ENCODE data around the gene SLC9A3.

SLC9A3 gene

GRCh38 chr5:453725-454481 lies 70.3 kb downstream of the SLC9A3 start:
- TF ChIP-seq, protein P1, sequence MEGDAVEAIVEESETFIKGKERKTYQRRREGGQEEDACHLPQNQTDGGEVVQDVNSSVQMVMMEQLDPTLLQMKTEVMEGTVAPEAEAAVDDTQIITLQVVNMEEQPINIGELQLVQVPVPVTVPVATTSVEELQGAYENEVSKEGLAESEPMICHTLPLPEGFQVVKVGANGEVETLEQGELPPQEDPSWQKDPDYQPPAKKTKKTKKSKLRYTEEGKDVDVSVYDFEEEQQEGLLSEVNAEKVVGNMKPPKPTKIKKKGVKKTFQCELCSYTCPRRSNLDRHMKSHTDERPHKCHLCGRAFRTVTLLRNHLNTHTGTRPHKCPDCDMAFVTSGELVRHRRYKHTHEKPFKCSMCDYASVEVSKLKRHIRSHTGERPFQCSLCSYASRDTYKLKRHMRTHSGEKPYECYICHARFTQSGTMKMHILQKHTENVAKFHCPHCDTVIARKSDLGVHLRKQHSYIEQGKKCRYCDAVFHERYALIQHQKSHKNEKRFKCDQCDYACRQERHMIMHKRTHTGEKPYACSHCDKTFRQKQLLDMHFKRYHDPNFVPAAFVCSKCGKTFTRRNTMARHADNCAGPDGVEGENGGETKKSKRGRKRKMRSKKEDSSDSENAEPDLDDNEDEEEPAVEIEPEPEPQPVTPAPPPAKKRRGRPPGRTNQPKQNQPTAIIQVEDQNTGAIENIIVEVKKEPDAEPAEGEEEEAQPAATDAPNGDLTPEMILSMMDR (IDR thresholded peaks at IDR 0.05; ENCODE audit: low read depth, low read length, missing control alignments): no peak
- in situ Hi-C loops (cut with HindIII; ENCODE audit: low sequenced_read_pairs): no loop called here
- no peak overlapping the region for H3K4me3 ChIP-seq (ENCODE audit: low read depth, low read length)
- DNase-seq (ENCODE audit: low read depth): no peak

DNA sequence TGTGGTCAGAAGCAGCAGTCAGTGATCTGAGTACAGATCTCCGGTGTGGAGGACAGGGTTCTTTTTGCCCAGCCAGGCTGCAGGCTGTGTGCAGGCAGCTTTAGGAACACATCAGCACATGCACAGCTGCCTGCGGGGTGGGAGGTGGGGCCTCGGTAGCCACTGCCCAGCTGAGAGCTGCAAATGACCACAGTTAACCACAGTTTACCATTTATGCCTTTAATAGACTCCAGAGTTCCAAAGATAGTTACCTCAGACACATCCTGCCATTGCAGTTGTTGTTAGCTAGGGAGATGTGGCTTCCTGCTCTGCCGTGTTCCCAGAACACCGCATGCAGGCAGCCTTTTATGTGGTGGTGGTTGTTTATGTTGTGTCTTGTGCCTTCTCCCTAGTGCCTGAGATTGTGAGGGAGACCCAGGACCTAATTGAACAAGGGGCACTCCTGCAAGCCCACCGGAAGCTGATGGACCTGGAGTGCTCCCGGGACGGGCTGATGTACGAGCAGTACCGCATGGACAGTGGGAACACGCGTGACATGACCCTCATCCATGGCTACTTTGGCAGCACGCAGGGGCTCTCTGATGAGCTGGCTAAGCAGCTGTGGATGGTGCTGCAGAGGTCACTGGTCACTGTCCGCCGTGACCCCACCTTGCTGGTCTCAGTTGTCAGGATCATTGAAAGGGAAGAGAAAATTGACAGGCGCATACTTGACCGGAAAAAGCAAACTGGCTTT lies 71.1 kb downstream of the SLC9A3 start:
- in situ Hi-C loops (cut with HindIII; ENCODE audit: low sequenced_read_pairs): no loop called here
- TF ChIP-seq, protein P1 (IDR thresholded peaks at IDR 0.05; ENCODE audit: low read depth, low read length, missing control alignments): no peak
- DNase-seq (ENCODE audit: low read depth): no peak
- H3K4me3 ChIP-seq (ENCODE audit: low read depth, low read length): no peak overlapping the region

DNA sequence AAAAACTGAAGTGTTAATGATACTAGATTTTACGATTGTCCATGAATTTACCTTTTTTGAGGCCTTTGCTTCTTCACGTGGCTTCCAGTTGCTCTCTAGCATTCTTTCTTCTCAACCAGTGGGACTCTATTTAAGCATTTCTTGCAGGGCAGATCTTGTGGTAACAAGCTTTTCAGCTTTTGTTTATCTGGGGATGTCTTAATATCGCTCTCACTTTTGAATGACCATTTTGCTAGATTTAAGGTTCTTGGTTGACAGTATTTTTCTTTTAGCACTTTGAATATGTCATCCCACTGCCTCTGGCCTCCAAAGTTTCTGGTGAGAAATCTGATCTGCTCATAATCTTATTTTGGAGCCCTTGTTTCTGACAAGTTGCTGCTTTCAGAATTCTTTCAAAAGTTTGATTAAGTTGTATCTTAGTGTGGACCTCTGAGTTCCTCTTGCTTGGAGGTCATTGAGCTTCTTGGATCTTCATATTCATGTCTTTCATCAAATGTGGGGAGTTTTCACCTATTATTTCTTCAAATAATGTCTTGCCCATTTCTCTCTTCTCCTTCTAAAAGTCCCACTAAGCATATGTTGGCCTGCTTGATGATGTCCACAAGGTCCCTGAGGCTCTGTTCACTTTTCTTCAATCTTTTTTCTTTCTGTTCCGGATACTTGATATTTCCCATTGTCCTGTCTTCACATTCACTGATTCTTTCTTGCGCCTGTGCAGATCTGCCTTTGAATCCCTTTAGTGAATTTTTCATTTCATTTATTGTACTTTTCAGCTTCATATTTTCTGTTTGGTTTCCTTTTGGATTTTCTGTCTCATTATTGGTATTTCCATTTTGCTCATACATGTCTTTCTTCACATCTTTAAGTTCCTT lies 72.4 kb downstream of the SLC9A3 start:
- in situ Hi-C loops (cut with HindIII; ENCODE audit: low sequenced_read_pairs): no loop called here
- TF ChIP-seq, protein P1 (IDR thresholded peaks at IDR 0.05; ENCODE audit: low read depth, low read length, missing control alignments): no peak

GRCh38 chr5:449151-449550 lies 75.1 kb downstream of the SLC9A3 start:
- DNase-seq (ENCODE audit: low read depth): no peak
- TF ChIP-seq, protein P1 (IDR thresholded peaks at IDR 0.05; ENCODE audit: low read depth, low read length, missing control alignments): no peak
- H3K4me3 ChIP-seq (ENCODE audit: low read depth, low read length): no peak overlapping the region
- in situ Hi-C loops (cut with HindIII; ENCODE audit: low sequenced_read_pairs): no loop called here

More for the DNA sequence above, 72.4 kb downstream of the SLC9A3 start:
- no peak overlapping the region for H3K4me3 ChIP-seq (ENCODE audit: low read depth, low read length)
- DNase-seq (ENCODE audit: low read depth): no peak

DNA sequence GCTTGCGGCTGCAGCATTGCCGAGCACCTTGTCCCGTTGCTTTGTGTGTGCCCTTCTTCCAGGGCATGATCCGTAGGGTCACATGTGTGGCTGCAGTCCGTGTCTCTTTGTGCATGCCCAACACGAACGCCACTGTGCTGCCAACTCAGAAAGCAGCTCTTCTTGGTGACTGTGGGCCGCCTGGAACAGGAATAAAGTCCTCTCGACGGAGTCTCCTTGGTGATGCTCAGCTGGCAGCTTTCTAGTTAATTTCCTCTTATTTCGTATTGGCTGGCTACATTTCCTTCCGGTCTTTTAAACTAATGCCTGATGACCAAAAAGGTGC lies 75.5 kb downstream of the SLC9A3 start:
- DNase-seq (ENCODE audit: low read depth): no peak
- TF ChIP-seq, protein P1 (IDR thresholded peaks at IDR 0.05; ENCODE audit: low read depth, low read length, missing control alignments): no peak
- no peak overlapping the region for H3K4me3 ChIP-seq (ENCODE audit: low read depth, low read length)
- in situ Hi-C loops (cut with HindIII; ENCODE audit: low sequenced_read_pairs): no loop called here

DNA sequence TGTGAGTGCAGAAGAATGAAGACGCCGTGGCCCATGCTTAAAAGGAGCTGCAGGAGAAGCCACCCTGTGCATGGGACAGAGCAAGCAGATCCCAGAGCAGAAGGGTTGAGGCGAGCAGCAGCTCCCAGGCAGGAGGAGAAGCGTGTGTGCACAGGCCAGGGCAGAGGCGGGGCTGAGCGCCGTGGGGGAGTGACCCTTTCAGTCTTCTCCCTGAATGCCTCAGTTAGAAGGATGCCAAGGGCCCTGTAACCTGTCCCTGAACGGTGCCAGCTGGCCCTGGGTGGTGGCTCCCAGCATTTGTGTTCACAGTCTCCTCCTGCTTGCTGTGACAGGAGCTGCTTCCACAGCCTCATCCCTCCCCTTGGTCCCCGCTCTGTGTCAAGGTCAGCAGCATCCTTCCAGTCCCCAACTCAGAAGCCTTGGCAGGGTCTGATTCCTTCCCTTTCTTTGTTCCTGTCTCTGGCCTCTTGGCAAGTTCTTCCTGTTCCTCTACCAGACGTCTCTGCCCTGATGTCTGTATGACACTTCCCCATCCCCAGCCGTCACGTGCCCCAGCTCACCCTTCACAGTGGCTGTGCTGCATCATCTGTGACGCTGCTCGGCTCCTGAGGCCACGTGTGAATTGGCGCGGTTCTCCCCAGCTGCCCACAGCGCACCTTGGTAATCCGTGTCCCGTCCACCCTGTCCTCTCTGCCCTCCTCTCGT lies 76.0 kb downstream of the SLC9A3 start:
- no peak for DNase-seq (ENCODE audit: low read depth)
- TF ChIP-seq, protein P1 (IDR thresholded peaks at IDR 0.05; ENCODE audit: low read depth, low read length, missing control alignments): no peak
- in situ Hi-C loops (cut with HindIII; ENCODE audit: low sequenced_read_pairs): no loop called here
- H3K4me3 ChIP-seq (ENCODE audit: low read depth, low read length): no peak overlapping the region

Measured in astrocyte of the cerebellum (primary cell).